Fibroblast of gingiva (primary cell): ENCODE results near the gene LHX4.
A peak's percentile ranks its signal among the peaks of the same experiment; 100 is the strongest.

ENCODE experiments used
- DNase-seq: peaks from one replicate; pipeline ENCODE4 v3.0.0-alpha.2; 2011; ENCODE audit warnings: low read depth

The LHX4 gene

GRCh38 chr1:180227861-180228647, 2.0 kb upstream of the LHX4 start:
- no peak for DNase-seq

DNA sequence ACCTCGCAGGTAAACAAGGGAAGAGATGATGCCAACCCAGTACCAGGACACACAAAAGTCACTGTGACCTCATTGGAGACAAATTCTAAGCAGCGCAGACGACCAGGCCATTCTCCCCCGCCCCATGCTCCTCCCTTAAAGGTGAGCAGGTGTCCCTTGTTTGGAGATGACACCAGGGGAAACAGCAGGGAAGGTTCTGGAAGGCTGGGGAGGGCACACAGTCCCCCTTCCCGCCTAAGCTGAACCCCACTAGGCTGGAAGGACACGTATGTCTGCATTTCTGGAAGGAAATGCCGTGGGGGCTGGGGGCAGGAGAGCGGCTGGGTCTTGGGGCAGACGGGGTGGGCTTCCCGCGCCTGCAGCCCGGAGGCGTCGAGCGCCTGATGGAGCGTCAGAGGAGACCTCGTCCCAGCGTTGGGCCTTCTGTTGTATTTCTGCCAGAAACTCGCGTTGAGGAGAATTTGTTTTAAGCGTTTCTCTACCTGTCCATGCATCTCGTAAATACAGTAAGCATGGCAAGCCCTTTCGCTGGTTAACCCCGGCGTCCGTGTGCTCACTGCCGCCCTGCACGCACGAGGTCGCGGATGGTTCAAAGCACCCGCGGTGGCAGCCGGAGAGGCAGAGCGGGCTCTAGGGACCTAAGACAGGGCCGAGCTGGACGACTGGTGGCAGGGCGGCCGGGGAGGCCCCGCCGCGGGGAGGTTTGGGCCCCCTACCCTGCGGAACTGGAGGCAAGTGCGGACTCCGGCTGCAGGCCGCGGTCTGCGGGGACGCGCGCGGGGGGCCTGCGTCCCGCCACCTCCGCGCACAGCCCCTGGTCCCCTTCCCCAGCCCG, 1.2 kb upstream of the LHX4 start:
- no peak for DNase-seq

- DNase-seq, result no peak
Measured at GRCh38 chr1:180230416-180230790, 339 bp downstream of the LHX4 start.

GRCh38 chr1:180230791-180231505, 884 bp downstream of the LHX4 start:
- DNase-seq, result peak; percentile 19

DNA sequence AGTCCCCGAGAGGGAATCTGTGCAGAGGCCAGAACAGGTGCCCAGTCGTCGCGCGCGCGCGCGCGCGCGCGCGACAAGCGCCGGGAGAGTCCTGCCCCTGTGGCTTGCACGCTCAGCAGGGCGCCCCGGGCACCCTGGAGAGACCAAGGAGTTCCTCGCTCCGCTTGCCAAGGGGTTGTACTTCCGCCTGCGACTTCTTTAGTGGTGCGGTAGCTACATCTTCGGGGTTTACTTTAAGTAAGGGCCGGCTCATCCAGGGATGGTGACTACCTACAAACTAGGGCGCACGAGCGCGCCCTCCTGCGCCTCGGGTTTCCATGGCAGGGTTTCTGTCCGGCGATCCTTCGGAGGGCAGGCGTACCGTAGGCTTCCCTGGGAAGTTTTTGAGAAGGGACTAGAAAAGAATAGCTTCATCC, 1.4 kb downstream of the LHX4 start:
- DNase-seq, result peak; percentile 26

DNA sequence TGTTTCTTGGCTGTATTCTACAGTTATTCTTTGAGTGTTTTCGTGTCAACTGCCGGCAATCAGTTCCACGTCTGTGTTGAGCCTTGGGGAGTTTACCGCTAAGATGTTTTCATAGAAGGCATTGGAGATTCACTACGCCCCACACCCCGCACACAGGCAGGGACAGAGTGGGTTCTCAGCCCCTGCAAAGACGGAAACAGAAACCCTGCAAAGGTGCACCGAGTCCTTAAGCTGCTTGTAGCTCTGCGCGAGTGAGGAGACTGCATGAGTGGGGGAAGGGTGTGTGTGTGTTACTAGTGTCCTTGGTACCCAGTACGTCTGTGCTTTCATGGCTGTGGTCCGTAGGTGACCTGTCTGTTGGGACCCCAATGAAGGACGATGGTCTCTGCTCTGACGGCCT, 1.9 kb downstream of the LHX4 start:
- no peak for DNase-seq

DNA sequence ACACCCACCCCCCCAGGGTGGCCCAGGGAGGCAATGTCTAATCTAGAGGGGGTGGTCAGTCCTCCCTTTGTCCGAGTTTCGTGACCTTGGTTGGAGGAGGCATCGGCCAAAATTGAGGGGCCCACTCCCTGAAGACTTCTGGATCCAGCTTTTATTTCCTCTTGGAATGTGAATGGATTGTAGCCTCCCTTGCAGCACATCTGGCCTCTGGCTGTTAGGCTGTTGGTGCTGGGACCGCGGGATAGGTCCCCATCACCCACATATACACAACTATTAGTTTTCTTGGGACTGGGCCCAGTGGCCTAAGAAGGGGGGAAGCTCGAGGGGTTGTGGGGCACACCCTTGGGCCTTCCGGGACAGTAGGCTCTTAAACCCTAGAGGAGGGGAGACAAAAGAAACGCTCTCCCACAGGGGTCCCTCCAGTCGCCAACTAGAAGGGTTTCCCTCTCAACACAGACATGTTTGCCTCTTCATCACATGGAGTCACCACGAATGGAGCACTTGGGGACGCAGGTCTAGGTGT, 2.5 kb downstream of the LHX4 start:
- DNase-seq, result no peak

GRCh38 chr1:180233191-180234011, 3.3 kb downstream of the LHX4 start:
- no peak for DNase-seq

GRCh38 chr1:180234369-180235076, 4.5 kb downstream of the LHX4 start:
- DNase-seq, result no peak

DNA sequence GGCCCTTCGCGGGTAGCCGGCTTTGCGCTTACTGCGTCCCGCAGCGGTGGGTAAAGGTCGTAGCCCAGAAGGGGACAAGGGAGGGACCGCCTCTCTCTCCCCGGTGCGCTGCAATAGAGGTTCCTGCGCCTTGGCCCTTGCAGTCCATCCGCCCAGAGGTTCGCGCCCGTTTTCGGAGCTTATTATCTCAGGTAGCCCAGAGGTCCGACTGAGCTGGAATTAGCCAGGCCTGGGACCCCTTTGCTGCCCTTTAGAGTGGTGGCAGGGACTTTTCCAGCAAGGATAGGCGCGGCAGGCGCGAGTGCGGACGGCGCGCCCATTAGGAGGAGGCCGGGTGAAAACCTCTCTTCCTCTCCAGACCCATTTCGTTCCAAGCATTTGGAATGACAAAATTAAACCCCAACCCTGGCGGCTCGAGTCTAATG, 5.0 kb downstream of the LHX4 start:
- no peak for DNase-seq

DNA sequence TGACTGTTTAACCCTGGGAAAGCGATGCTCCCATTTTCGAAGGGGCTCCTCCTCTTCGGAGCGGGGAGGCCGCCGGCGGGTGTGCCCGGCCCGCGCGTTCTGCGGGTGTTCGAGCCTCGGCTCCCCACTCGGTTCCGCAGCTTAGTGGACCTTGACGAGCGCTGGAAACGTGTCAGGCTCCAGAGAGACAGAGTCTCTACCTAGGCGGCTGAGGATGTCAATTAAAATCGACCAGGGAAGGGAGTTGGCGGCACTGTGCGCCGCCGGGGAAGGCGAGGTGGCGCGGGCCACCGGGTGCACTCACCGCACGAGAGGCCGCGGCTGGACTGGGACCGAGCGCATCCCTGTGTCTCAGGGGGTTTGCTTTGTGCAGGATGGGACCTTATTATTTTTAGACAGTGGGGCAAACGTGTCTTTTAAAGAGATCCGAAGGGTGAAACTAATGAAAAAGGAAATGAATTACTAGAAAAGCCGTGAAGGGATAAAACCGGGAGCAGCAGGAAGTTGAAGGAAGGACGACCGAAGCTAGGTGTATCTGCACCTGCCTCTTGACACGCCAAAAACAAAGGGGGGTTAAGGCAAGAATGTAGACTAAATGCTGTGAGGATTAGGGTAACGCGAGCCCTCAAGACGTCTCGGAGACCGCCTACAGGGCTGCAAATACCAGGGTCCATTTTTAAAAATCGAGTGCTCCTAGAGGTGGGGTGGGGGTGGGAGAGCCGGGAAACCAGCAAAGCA, 5.6 kb downstream of the LHX4 start:
- DNase-seq, result no peak

- no peak for DNase-seq
Measured at GRCh38 chr1:180236698-180237509, 6.8 kb downstream of the LHX4 start.

DNA sequence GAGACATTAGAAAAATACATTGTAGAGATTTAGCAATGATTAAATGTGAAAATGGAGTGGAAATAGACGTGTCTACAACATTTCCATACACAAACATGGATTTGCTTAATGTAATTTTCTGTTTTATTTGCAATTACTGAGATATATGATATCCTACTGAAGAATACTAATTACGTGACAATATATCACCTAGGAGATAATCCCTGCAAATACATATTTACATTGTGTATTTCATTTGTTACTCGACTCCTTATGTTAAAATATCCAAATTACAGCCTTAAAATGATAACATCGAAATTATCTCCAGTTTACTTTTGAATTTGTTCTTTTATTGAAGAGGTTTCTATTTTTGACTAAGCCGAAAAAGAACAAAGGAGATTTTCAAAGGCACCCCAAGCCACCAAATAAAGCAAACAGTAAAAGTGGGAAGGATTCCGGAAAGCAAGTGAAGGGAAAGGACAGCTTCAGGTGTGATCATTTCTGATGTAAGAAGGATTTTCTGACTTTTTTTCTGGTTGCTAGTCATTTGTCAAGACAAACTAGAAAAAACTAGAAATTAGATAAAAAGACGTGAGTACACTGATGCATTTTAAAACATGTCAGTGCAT, 7.9 kb downstream of the LHX4 start:
- DNase-seq, result no peak

GRCh38 chr1:180238675-180239074, 8.6 kb downstream of the LHX4 start:
- DNase-seq, result no peak

GRCh38 chr1:180239145-180240096, 9.4 kb downstream of the LHX4 start:
- no peak for DNase-seq

DNA sequence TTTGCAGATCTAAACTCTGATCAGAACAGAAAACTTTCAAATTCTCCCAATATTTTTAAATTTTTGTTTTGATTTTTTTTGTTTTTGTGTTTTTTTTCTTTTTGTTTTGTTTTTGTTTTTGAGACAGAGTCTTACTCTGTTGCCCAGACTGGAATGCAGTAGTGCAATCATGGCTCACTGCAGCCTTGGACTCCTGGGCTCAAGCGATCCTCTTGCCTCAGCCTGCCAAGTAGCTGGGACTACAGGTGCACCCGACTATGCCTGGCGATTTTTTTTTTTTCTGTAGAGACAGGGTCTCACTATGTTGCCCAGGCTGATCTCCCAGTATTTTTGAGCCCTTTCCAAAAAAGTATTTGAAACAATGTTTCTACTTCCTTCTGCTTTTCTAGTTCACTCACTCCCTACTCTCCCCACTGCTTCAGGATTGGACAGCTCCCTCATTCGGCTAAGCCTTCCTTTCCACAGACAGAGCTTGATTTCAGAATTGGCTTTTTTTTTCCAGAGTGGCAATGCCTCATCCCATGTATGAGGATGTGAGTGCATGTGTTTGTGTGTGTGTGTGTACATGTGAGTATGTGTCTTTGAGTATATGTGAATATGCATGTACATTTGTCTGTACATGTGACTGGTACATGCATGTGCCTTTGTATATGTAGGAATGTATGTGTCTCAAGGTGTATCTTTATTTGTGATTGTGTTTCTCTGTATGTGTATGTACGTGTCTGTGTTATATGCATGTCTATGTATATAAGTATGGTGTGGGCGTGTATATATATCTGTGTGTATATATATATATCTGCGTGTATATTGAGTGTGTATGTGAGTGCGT, 11.9 kb downstream of the LHX4 start:
- no peak for DNase-seq
